T-helper 2 cell treated with Interferon-gamma antibody and Interleukin-4, amounts not matched to agents 100 ng/mL and 5 ng/mL, for 36 hours (primary cell): Measurements from ENCODE around the gene HPS1. TPM values are rescaled to one million over a fixed set of nuclear protein-coding genes. Genes with fewer than 3 reads are reported as not detected.
"Not testable (repeated sequence)": the region's sequence is repeated elsewhere in the genome, so short reads cannot be mapped to it uniquely, and the experiment has no call there.

ENCODE experiments used
- intact Hi-C: fragments of 100-400 bp; cut with micrococcal nuclease; formaldehyde crosslinking; loops from one replicate; pipeline ENCODE4 v1.15.1; 2023
- total RNA-seq: library from RNA; stranded (reverse); gene quantifications from 2 replicates; pipeline ENCODE4 v1.2.3, GENCODE V29; 2022

The HPS1 gene
- total RNA-seq, 1 donor from 2014 or later = 81.6 TPM

DNA sequence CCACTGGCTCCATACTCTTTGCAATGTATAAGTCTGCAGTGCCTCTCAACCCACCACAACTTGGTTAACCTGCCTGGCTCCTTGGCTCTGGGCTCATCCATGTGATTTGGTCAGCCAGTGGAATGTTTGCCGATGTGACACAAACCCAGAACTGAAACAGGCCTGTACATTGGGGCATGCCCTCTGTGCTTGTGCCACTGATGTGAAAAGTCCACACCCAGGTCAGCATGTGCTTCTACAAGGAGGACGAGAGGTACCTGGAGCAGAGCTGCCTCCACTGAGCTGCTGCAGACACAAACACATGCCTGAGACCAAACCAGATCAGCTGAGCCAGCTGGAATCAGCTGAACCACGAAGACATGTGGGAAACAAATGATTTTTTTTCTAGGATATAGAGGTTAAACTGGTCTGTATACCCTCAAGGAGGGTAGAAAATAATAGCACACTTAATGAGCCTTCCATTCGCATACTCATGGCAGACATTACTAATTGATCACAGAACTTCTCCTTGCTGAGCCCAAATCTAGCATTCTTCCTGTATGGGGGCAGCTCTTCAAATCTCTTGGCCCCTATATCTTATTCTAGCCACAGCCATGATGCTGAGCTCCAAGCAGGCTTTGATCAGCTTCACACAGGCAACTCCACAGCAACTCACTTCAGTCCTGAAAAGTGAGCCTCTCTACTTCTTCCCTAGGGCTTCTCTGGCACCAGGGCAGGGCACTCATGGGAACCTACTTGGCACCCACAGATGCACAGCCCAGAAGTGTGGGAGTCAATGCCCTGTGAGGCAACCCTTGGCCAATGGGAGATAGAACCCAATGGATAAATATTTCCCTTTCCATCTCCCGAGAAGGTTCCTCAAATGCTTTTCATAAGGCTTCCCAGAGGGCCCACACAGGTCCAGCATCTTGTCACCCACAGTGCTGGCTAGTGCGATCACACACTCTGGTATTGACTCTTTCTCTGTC is 50.4 kb downstream of the HPS1 start:
- intact Hi-C loops = no loop called here

DNA sequence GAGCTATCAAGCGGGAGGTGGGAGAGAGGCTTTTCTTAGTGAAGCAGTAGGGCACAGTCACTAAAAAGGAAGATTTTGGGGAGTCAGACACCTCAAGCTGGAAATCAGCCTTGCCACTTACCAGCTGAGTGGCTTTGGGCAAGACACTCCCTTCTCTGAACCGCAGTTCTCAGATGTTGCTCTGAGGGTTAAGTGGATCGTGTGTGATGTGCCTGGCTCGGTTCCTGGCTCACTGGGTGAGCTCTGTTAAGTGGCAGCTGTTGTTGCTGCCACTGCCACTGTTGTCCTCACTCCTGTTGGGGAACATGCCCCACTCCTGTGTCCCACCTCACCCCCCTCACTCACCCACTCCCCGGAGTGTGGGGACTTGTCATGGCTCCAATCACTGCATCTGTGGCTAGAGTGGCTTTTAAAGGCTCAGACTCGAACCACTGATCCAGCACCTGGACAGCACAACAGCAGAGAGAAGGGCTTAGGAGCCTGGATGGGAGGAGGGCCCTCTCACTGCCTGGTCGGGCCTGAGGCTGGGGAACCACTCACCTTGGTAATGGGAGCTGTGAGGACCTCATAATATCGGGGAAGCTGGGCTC is 51.8 kb downstream of the HPS1 start:
- intact Hi-C loops = no loop called here

DNA sequence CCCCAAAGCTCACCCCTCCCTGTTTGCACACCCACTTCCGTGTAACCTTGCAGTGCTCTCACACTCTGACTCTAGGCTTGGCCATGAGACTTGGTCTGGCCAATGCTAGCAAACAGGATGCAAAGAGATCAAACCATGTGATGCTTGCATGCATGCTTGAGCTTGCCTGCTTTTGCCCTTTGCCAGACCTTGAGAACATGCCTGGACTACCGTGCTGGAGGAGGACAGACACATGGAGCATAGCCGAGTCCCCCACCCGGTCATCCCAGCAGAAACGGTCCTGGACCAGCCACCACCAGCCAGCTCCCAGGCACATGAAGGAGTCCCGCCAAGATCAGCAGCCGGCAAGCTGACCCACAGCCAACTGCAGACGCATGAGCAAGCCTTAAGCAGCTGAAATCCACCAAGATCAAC is 55.1 kb downstream of the HPS1 start:
- intact Hi-C loops = no loop called here

DNA sequence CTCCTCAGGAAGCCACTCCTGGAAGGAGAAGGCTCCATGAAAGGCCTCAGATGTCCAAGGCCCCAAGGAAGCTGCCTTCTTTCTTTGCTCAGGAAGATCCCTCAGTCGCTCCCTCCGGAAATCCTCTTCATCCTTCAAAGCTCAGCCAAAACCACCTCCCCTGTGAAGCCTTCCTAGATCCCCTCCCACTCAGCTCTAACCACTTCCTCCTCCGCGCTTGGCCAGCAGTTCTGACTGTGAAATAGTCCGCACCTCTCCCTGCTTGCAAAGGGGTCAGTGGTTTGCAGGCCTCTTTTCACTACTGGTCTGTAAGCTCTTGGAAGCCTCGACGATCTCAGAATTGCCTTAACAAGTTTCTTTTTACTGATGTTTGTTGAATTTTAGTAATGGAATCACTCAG is 55.7 kb downstream of the HPS1 start:
- intact Hi-C loops = no loop called here

DNA sequence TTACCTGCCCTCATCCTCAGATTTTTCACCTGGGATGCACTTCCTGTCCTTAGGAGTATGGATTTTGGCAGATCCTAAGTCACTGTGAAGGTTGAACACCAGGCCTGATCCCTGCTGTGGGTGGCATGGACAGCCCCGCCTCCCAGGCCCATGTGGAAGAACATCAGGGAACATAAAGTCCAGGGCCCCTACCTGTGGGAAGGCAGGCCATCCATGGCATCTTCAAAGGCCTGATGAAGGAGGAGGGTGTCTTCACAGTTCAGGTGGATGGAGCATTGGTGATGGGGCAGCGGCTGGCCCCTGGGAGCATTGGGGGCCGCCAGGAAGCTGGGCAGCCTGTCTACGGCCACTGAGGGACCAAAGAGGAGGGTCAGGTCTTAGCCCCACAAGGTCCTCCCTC is 56.3 kb downstream of the HPS1 start:
- intact Hi-C loops = no loop called here

DNA sequence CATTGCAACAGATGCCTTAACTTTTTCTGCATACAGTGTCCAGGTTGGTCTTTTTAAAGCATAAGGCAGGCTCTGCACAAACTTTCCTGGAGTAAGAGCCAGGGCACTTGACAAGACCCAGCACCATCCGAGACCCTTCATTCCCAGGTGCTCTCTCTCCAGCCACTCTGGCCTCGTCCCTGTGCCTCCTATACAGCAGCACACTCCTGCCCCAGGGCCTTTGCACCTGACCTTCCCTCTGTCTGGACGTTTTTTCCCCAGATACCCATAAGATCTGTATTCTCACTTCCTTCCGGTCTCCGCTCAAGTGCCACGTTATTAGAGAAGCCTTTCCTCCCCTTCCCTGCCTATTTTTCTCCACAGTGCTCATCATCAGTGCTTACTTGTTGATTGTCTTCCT is 57.3 kb downstream of the HPS1 start:
- intact Hi-C loops = no loop called here

DNA sequence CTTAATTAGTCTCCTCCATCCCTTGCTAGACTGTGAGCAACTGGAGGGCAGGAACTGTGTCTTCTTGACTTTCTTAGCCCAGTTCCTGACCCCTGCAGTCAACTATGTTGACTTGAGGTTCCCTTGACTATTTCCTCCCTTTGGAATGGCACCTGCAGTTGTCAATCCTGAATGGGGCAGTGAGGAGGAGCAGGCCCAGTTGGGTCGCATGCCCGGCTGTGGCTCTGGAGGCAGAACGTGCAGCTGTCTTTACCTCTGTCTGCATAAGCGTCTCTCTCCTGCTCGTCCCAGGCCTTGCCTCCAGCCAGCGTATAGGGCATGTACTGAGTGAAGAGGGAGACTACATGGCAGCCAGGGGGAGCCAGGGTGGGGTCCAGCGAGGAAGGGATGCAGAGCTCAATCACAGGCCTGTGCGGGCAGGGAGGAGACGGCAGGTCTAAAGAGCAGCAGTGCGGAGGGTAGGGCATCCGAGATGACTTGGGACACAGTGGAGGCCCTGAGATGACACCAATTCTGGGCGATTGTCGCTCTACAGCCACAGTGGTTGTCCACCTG is 58.6 kb downstream of the HPS1 start:
- intact Hi-C loops = no loop called here

DNA sequence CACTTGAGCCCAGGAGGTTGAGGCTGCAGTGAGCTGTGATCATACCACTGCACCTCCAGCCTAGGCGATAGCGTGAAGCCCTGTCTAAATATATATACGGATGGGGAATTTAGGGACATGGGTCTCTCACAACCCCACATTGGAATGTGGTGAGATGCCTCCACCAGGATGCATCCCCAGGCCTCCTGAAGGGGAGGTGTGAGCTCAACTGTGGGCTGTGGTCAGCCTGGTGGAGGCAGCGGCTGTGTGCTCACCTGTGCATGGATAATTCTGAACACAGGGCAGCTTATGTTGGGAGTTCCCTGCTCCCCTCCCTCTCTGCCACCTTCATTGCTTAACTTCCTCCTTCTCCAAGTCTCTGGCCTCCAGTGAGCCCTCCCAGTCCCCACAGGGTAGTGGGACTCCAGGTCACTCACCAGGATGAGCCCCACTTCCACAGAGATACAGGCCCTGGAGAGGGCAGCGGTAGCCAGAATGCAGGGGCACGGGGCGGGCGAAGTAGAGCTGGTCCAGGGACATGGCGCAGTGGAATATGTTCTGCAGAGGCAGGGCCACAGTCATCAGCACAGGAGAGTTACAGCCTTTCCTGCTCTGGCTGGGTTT is 62.1 kb downstream of the HPS1 start:
- intact Hi-C loops = no loop called here

DNA sequence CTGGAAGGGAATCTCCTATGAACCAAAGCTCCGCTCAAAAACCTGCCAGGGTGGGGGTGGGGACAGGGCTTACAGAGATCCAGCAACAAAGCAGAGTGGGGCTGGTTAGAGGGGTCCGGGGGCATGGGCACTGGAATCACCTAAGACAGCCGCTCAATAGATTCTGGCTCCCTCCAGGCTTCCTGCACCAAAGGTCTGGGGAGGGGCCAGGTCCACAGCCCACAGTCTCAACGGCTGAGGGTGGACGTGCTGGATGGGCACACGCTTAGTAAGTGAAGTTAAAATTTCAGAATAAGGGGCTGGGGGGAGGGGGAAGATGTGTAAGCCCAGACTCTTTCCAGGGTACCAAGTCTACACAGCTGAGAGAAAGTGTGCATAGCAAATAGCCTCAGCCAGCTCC is 62.9 kb downstream of the HPS1 start:
- intact Hi-C loops = no loop called here

DNA sequence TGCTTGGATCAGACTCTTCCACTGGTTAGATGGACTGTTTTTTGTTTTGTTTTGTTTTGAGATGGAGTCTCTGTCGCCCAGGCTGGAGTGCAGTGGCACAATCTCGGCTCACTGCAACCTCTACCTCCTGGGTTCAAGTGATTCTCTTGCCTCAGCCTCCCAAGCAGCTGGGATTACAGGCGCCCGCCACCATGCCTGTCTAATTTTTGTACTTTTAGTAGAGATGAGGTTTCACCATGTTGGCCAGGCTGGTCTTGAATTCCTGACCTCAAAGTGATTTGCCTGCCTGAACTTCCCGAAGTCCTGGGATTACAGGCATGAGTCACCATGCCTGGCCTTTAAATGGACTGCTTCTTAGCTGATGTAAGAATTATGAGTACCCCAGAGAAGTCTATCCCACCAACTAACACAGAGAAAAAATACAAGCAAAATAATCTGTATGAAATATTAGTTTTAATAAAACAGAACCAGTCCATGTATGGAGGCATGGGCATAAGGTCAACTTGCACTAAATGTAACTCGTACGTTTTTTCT is 63.5 kb downstream of the HPS1 start:
- intact Hi-C loops = not testable (repeated sequence)

DNA sequence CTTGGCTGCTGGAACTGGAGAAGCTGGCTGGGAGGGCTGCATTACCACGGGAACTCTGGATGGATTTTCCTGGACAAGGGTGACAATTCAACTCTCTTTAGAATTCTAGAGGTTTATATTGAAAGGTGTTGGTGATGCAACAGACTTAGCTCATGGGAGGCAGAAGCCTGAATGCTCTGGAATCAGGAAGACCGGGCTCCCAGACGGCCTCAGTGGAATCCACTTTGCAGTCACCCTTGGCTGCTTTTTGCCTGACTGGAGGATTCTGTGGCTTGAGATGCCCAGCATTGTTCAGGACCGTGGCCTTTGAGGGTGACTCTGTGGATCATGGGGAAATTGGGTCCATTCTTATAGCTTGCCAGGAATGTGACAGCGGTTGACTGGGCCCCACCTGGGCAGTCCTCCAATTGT is 64.0 kb downstream of the HPS1 start:
- intact Hi-C loops = no loop called here

DNA sequence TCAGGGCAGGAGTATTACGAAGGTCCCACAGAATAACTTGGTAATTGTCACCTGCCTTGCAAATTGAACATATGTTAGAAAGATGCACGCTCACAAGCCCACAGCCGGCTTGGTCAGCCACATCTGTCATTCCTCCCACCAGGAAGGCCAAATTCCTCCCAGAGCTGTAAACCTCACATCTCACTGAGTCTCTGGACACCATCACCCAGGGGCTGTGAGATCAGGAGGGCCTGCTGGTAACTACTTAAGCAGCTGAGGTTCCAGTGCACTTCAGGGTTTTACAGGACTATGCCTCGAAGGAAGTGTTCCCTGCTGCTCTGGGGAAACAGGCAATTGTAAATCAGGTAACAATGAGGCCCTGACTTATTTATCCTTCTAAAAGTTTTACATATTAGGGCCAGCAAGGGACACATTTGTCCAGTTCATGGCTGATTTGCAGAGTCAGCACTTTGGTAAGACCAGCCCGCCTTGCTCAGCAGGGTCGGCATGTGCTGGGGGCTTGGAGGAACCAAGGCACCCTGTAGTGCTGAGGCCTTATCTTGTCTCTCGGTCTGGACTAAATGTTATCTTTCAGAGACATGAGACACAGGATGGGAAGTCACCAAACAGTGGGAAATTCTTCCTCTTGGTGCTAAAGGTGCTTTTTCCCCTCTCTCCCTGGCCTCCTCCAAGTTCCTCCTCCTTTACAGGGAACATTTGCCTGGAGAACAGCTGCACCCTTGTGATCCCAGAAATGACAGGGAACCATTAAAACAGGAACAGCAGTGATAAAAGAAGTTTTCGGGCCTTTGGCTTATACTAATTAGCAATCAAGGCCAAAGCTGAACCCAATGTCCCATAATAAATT is 66.0 kb downstream of the HPS1 start:
- intact Hi-C loops = no loop called here

DNA sequence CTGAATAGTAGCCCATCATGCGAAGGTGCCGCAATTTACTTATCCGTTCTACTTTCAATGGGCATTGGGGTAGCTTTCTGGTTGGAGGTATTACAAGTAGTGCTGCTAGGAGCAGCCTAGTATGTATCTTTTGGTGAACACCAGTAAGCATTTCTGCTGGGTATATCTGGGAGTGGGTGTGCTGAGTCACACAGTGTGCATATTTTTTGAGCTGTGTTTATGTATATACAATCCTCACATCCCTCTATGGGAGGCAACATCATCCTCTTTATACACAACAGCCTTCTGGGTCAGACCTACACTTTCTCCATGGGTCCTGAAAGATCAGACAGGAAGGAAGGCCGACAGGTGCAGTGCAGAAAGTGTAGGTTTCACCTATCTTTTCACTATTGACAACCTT is 68.0 kb downstream of the HPS1 start:
- intact Hi-C loops = no loop called here

DNA sequence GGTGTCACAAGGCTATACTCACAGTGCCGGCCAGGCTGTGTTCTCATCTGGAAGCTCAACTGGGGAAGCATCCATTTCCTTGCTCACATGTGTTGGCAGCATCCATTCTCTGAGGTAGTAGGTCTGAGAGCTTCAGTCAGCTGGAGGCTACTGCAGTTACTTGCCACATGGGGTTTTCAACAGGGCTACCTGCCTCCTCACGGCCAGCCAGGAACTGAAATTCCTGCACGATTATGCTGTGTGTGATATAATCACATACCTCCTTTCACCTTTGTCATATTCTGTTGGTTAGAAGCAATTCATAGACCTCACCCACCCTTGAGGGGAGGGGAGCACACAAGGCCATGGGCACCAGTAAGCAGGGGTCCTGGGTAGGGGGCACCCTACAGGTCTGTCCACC is 69.2 kb downstream of the HPS1 start:
- intact Hi-C loops = no loop called here

DNA sequence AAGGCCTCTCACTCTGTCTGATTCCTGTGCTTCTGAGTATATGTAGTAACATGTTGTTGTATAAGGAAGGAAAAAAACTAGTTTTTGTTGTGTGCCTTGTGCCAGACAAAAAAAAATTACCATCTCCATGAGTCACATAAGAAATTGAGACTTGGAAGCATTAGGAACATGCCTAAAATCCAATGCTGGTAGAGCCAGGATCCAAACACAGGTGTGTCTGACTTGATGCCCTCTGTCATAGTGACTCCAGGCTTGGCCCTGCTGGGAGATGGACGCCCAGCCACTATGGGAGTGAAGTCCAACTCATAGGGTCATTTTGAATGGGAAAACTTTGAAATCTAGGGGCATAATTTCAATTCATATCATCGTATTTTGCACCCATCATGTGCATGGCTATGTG is 69.7 kb downstream of the HPS1 start:
- intact Hi-C loops = no loop called here

DNA sequence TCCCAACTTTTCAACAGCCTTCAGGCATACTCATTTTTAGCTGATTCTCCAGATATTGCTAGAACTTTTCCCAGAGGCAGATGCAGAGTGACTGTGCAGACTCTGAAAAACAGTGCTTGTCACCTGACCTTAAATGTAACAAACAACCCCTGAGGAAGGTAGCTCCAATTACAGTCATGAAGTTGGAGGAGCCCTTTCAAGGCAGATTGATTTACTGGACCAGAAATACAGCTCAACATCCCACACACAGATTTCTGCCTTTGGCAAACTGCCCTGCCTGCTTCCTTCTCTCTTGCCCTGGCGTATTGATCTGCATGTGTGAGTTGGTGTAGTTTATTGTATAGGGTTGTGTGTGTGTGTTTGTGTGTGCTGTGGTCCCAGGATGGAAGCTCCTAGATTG is 70.2 kb downstream of the HPS1 start:
- intact Hi-C loops = no loop called here

DNA sequence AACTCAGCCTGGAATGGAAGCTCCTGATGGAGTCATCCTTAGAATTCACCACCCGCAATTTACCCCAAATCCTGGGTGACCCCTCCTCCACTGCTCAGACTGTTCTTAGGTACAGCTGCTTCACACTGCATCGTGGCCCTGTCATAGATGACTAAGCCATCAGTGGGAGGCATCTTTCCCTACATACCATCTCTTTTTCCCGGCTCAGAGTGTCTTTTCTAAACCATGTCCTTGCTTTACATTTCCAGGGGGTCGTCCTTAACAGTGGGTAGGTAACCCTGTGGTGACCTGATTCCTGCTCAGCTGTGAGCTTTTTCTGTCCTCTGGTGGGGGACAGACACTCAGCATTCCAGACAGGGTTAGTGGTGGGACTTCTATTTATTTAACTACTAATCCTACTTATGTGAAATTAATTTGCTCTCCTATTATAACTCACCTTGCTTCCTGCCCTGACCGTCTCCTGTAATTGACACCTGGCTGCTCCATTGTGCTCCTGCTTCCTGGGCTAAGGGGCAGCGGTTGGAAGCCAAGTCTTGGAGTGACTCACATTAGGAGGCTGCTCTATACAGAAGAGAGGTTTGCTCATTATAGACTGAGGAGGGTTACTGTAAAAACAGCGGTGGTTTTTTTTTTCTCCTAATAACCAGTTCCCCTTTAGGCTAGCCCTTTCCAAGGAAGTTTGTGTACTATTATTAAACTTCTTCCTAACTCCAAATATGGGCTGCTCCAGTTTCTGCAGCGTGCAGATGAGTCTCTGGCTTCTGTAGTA is 72.3 kb downstream of the HPS1 start:
- intact Hi-C loops = no loop called here

DNA sequence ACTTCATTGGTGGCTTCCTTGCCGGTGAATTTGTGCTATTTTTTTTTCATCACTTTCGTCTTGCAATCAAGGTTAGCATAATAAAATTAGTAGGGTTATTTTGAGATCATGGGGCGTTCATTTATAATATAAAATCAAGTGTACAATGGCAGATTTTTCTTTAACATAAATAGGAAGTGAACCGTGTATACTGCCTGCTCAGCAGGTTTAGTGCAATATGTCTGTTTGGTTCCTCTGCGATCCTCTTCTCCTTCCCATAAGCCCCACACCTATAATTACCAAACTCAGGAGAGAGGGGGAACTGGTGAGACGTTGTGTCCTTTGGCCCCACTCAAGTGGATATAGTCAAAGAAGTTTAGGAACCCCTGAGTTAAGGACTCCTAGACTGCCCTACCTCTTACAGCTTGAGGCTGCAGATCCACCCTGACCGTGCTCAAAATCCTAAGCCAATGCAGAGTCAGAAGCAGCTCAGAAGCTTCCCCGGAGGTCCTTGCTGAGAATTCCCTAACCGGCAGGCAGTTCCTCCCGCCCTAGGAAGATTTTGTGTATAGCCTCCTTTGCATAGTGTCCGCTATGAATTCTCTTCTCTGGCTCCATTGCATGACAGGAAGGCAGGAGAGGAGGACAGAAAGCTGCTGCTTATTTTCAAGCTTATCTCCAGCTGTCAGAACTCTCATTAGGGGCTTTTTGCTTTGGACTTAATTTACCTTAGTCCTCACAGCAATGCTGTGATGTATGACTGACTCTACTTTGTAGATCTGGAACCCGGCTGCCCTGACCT is 73.3 kb downstream of the HPS1 start:
- intact Hi-C loops = no loop called here
